GM12872 (cell line): ENCODE data around the gene TAF3.
A peak's percentile ranks its signal among the peaks of the same experiment; 100 is the strongest.

ENCODE experiments used
- TF ChIP-seq, protein P1 (sequence below): IDR thresholded peaks from 3 replicates; pipeline ENCODE4 v1.5.1; 2011; ENCODE audit warnings: low read depth, mild to moderate bottlenecking, low read length, moderate library complexity; ENCODE audit not compliant: insufficient read depth

Gene TAF3

DNA sequence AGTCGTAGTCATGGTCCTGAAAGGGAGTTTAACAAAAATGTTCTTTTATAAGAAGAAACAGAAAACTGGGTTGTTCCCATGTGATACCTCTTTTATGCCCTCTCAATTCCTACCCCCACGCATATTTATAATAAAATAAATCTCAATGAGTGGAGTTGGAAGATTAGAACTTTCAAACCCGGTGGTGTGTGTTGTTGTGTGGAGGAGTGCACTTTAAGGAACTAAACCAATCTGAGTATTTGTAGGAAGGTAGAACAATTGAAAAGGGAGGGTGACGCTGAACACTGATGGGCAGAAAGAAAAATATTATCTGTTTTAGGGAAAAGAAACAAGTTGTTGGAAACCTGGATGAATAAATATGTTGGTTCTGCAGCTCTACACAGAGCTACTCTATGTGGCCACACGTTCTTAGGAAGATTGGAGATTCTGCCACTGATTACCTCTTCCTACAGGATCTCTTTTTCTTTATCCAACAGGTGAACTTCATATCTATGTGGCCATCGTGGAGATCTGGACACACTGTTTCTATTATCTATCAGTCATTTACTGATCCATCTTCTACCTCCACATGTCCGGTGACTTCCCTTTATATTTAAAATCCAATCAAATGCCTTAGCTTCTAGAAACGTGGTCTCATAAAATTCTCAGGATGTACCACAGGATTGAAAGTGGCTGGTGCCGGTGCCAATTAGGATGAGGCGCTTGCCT lies 223.1 kb downstream of the TAF3 start:
- TF ChIP-seq, protein P1, sequence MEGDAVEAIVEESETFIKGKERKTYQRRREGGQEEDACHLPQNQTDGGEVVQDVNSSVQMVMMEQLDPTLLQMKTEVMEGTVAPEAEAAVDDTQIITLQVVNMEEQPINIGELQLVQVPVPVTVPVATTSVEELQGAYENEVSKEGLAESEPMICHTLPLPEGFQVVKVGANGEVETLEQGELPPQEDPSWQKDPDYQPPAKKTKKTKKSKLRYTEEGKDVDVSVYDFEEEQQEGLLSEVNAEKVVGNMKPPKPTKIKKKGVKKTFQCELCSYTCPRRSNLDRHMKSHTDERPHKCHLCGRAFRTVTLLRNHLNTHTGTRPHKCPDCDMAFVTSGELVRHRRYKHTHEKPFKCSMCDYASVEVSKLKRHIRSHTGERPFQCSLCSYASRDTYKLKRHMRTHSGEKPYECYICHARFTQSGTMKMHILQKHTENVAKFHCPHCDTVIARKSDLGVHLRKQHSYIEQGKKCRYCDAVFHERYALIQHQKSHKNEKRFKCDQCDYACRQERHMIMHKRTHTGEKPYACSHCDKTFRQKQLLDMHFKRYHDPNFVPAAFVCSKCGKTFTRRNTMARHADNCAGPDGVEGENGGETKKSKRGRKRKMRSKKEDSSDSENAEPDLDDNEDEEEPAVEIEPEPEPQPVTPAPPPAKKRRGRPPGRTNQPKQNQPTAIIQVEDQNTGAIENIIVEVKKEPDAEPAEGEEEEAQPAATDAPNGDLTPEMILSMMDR, result no peak

DNA sequence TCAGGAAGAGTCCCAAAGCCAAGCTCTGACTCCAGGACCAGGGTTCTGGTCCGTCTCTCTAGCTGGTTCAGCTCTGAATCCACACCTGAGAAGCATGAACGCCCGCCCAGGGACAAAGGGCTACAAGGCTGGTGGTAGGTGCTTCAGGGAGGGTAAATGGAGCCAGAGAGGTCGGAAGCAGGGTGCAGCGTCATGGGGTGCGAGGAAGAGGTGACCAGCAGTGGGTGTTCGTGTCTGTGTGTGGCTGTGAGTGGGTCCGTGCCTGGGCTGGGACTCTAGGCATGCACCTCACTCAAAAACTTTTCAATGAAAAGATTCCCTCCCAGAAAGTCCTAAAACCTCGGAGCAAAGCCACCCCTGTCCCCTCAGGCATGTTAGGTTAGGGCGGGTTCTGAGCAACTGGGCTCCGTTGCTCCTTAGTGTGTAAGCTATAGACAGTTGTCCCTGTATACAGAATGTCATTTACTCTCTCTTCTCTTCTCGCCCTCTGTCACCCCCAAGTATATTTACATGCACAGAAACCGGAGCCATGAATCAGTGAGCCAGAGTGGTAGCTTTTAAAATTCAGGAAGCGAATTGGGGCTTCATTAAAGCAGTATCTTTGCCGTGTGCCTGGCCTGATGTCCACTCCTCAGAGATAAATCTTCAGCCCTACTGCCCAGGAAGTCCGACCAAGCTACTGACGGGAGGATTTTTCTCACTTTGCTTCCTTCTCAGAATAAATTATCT lies 223.9 kb downstream of the TAF3 start:
- TF ChIP-seq, protein P1, result no peak

DNA sequence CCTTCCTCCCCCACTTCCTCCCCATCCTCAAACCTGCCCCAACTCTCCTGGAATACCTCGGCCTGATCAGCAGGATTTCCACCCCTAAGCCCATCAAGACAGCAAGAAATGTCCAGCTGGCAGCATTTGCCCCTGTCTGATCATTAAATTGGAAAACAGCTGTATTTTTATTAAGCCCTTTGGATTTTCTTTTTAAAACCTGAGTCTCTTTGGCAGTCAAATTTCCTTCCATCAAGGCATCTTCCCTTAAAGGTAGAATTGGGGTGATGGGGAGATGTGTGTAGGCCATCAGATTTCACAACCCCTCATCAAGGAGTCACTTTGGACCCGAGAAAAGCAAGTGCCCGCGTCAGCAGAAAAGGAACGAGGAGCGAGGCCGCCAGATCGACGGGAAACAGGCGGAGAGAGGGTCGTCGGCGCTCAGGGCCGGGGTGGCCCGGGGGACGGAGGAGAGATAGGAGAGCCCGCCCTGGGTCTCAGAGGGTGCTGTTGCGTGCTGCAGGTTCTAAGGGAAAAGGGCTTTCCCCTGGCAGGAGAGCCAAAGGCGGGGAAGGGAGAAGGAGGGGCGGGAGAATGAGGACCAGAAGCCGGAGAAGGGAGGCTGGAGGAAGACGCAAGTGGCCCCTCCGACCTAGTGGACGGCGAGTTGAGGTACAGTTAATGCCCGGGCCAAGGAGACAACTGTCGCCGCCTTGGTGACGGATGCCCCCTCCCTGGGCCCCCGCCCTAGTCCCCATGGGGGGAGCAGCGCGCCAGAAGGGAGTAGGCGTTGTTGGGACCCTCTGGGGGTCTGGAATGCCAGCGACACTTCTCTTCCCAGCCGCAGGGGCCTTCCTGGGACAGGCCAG lies 224.6 kb downstream of the TAF3 start:
- TF ChIP-seq, protein P1, result no peak

DNA sequence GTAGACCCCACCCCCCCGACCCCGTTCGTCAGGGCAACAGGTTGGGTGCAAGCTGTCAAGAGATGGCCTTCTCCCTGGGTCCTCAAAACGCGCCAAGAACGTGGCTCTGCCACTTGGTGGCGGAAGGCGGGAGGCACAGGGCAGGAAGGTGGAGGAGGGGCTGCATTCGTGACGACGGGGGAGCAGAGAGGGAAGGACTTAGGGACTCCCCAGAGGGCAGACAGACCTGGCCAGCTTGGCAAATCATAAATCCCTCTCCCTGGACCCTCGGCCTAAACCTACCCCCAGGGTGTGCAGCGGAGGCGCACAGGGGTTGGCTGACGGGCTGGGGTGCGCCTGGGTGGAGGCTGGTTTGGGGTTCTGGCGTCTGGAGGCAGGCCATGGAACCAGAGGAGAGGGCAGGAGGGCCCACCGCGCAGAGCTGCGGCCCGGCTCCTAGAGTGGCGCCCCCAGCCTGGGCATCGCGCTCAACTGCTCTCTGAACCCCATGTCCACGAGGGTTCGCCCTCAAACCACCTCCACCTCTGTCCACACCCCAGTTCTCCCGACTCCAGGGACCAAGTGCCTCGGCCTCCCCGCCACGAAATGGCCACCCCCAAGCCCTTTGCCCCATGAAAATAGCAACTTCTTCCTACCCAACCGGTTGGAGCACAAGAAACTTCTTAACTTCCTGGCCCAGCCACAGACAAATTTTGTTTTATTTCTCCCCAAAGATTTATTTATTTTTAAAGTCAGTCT lies 225.4 kb downstream of the TAF3 start:
- TF ChIP-seq, protein P1, result 0 out of 3 replicates have a peak, but pooled peaks have one; percentile 22

DNA sequence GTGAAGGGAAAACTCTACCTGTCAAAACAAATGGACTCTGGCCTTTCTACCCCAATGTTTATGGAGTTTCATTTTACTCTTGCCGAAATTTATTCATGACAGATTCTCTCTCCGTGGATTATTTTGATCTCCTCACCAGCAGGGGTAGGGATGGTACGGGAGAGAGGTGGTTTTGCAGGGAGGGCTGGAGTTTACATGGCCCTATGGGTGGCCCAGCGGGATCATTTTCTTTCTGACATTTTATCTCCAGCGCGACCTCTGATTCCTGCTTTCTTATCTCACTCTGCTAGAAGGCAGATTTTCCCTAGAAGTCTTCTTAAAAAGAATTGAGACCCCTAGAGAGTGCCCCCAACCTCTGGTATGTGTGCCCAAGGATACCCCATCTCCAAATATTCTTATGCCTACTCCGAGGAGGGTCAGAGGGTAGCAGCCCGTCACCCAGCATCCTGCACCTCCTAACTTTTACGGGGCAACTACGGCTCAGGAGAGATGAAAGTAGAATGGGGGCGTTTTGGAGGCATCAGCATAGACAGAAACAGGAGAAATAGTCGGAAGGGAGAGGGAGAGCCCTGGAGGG lies 226.1 kb downstream of the TAF3 start:
- TF ChIP-seq, protein P1, result no peak

DNA sequence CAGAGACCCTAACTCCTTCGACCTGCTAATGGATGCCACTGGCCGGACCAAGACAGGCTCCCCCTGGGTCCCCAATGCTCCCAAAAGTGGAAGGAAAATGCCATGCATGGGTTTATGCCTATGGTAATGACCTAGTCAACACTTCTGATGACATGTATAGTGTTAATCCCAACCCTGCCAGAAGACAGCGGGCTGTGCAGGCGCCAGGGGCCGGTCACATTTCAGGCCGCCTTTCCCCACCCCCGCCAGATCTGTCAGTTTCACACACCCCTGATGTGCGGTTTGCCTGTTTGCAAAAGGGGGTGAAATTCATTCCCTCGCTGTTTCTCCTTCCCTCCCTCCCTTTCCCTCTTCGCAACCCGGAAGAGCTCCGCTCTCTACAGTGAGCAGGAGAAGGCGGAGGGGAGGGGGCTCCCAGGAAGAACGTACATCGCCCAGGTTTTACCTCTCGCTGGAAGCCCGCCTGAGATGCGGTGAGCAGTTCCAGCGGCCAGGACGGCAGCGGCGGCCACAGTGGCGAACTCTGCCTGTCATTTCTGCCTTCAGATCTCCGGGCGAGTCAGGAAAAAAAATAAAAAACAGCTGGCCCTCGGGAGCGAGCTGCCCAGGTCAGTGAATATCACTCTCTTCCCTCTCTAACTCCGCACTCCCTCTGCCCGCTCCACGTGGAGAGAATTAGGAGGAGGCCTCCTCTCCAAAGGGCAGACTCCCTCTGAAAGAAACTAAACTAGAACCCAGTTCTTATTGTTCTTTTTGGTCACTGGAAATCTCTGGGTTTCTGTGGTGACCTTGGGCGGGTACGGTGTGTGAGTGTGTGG lies 226.8 kb downstream of the TAF3 start:
- TF ChIP-seq, protein P1, result no peak
